ENCODE results near the gene GTF2H1. TPM values are rescaled to one million over a fixed set of nuclear protein-coding genes. Genes with fewer than 3 reads are reported as not detected.
"Not testable (repeated sequence)": the region's sequence is repeated elsewhere in the genome, so short reads cannot be mapped to it uniquely, and the experiment has no call there.

Gene GTF2H1
- total RNA-seq, 1 donor from 2014 or later: 33.9 TPM

- no peak for ATAC-seq
Observed at GRCh38 chr11:18379201-18379600, 56.8 kb downstream of the GTF2H1 start.

- ATAC-seq: peak; percentile 98
Observed at GRCh38 chr11:18383388-18384156, 61.2 kb downstream of the GTF2H1 start.

GRCh38 chr11:18384157-18384641 lies 61.8 kb downstream of the GTF2H1 start:
- peak; percentile 73 for ATAC-seq

DNA sequence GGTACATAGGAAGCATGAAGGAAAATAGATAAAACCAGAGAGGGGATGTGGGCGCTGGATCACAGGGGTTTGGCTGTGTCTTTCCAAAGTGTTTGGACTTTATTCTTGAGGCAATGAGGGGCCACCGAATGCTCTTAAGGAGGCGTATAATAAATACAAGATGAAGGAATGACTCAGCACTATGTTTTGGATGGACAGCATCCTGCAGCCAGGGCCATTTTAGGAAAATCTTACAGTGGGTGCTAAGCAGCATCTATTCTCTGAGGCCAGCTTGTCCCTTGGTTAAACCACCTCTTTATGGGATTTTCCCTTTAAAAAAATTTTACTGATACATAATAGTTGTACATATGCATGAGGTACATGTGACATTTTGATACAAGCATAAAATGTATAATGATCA lies 67.7 kb downstream of the GTF2H1 start:
- ATAC-seq: no peak

- ATAC-seq: no peak
Observed at GRCh38 chr11:18392434-18393321, 70.3 kb downstream of the GTF2H1 start.

DNA sequence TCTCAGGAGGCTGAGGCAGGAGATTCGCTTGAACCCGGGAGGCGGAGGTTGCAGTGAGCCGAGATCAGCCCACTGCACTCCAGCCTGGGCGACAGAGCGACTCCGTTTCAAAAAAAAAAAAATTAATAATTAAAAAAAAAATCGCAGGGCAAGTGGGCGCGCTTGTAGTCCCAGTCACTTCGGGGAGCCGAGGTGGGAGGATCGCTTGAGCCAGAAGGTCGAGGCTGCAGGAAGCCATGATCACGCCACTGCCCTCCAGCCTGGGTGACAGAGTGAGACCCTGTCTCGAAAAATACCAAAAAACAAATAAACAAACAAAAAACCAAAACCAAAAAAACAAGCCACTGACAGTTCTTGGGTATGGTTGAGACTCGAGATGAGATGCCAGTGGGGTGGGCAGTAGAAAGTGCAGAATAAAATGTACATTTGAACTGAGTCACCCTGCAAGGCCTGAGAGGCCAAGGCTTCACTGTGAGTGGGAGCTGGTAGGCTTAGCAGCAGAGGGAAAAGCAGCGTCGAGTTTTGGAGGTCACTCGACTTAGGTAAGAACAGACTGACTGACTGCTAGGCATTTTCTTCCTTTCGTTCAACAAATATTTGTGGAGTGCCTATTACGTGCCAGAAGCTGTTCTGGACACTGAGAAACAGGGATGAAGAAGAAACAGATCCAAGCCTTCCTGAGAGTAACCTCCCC lies 71.4 kb downstream of the GTF2H1 start:
- no peak for ATAC-seq

GRCh38 chr11:18394275-18394927 lies 72.0 kb downstream of the GTF2H1 start, which contains the start of gene LDHA:
Gene LDHA, plus strand, starts transcription at chr11:18394563. Its CDS starts 2,280 bp downstream, at chr11:18396843.
- peak; percentile 86 for ATAC-seq

- peak; percentile 16 for ATAC-seq
Observed at GRCh38 chr11:18394928-18395734, 72.8 kb downstream of the GTF2H1 start.

DNA sequence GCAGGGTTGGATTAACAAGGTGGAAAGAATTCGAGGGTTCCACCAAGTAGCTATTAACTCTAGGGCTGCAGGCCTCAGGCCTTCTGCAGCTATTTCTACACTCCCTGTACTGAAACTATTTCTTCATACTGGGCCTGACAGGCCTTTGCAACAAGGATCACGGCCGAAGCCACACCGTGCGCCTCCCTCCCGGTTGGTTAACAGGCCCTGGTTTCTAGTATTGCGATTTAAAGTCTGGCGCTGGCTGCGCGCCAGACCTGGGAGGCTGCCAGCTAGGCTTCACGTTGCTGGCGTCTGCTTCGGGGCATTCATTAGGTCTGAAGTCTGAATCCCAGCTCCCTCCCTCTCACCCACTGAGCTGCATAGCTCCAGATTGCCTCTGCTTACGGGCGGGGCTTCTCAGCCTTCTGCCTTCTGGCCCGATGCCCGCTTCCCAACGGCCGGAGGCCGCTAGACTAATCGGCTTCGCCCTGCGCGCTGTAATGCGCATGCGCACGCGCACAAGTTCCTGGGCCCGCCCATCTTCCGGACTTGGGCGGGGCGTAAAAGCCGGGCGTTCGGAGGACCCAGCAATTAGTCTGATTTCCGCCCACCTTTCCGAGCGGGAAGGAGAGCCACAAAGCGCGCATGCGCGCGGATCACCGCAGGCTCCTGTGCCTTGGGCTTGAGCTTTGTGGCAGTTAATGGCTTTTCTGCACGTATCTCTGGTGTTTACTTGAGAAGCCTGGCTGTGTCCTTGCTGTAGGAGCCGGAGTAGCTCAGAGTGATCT lies 73.6 kb downstream of the GTF2H1 start:
- ATAC-seq: peak; percentile 87

- ATAC-seq: no peak
Observed at GRCh38 chr11:18397921-18398320, 75.6 kb downstream of the GTF2H1 start.

DNA sequence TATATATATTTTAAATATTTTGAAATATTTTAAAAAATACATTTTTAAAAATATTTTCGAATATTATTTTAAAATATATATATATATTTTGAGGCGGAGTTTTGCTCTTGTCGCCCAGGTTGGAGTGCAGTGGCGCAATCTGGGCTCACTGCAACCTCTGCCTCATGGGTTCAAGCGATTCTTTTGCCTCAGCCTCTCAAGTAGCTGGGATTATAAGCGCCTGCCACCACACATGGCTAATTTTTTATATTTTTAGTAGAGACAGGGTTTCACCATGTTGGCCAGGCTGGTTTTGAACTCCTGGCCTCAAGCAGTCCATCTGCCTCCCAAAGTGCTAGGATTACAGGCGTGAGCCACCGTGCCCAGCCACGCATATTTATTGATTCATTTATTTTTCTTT lies 78.7 kb downstream of the GTF2H1 start:
- ATAC-seq: not testable (repeated sequence)

DNA sequence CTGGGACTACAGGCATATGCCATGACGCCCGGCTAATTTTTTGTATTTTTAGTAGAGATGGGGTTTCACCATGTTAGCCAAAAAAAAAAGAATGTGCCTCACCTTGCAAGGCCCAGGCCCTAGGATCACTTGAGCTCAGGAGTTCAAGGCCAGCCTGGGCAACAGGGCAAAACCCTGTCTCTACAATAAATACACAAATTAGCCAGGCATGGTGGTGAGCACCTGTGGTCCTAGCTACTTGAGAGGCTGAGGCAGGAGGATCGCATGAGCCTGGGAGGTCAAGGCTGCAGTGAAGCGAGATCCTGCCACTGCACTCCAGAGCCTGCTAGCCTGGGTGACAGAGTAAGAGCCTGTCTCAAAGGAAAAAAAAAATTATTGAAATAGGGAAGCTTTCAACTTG lies 81.7 kb downstream of the GTF2H1 start:
- no peak for ATAC-seq

GRCh38 chr11:18407400-18407799 lies 85.0 kb downstream of the GTF2H1 start:
- peak; percentile 55 for ATAC-seq

DNA sequence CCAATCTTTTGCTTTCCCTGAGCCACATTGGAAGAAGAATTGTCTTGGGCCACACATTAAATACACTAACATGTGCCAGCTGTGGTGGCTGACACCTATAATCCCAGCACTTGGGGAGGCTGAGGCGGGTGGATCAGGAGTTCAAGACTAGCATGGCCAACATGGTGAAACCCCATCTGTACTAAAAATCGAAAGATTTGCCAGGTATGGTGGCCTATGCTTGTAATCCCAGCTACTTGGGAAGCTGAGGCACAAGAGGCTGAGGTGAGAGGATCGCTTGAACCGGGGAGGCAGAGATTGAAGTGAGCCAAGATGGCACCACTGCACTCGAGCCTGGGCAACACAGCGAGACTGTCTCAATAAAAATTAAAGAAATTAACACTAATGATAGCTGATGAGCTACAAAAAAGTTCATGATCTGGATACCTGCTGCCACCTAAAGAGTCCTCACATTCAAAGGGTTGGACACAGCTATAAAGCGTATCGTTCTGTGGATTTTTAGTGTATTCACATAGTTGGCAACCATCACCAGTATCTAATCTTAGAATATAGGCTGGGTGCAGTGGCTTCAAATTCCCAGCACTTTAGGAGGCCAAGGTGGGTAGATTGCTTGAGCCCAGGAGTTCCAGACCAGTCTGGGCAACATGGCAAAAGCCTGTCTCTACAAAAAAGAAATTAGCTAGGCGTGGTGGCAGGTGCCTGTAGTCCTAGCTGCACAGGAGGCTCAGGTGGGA lies 86.4 kb downstream of the GTF2H1 start:
- peak; percentile 22 for ATAC-seq

DNA sequence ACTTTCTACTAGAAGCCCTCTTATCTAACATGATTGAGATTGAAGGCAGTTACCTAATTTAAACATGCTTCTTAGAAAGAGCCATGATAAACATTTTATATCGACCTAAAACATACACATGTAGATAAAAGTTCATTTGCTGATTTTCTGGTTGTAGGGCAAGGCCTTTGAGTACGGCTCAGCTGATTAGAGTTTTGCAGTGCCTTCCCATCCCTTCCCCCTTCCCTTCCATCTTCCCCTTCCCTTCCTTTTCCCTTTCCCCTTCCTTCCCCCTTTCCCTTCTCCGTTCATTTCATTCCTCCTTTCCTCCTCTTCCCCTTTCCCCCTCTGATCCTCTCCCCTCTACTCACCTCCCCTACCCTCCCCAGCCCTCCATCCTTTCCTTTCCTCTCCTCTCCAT lies 94.1 kb downstream of the GTF2H1 start:
- ATAC-seq: no peak
